SJSA1 (cell line): Measurements from ENCODE around the gene TP53I11. TPM values are rescaled to one million over a fixed set of nuclear protein-coding genes. Genes with fewer than 3 reads are reported as not detected.

Source experiments
- DNase-seq, 2 experiments: peaks; one replicate each; pipeline ENCODE4 v3.0.0-alpha.2; 2015 to 2020; ENCODE audit warnings: low spot score in 2 of 2, low read depth in 1 of 2
- H3K27ac ChIP-seq: fragments of 250-450 bp; sonication (Bioruptor Pico); 2 replicates; pipeline ENCODE4 v1.5.1; 2020; ENCODE audit warnings: mild to moderate bottlenecking, moderate library complexity
- H3K27me3 ChIP-seq: fragments of 250-450 bp; sonication (Bioruptor Pico); replicated peaks from 2 replicates; pipeline ENCODE4 v1.5.1; 2020; ENCODE audit warnings: mild to moderate bottlenecking, moderate library complexity
- H3K36me3 ChIP-seq: fragments of 250-450 bp; sonication (Bioruptor Pico); 2 replicates; pipeline ENCODE4 v1.5.1; 2020; ENCODE audit warnings: mild to moderate bottlenecking
- H3K4me1 ChIP-seq: fragments of 250-450 bp; sonication (Bioruptor Pico); replicated peaks from 2 replicates; pipeline ENCODE4 v1.6.1; 2021; ENCODE audit warnings: mild to moderate bottlenecking
- H3K4me3 ChIP-seq: fragments of 250-450 bp; sonication (Bioruptor Pico); 2 replicates; pipeline ENCODE4 v1.5.1; 2020; ENCODE audit warnings: mild to moderate bottlenecking
- H3K9me3 ChIP-seq: fragments of 250-450 bp; sonication (Bioruptor Pico); replicated peaks from 2 replicates; pipeline ENCODE4 v1.5.1; 2020; ENCODE audit warnings: mild to moderate bottlenecking
- total RNA-seq: library from RNA; depleted of rRNA; stranded (reverse); fragments of >200 nt; shearing (Covaris generic); gene quantifications from 2 replicates; pipeline ENCODE4 v1.2.3, GENCODE V29; 2014

The TP53I11 gene
- total RNA-seq, 1 experiment from 2014 or later = 65.0 TPM

DNA sequence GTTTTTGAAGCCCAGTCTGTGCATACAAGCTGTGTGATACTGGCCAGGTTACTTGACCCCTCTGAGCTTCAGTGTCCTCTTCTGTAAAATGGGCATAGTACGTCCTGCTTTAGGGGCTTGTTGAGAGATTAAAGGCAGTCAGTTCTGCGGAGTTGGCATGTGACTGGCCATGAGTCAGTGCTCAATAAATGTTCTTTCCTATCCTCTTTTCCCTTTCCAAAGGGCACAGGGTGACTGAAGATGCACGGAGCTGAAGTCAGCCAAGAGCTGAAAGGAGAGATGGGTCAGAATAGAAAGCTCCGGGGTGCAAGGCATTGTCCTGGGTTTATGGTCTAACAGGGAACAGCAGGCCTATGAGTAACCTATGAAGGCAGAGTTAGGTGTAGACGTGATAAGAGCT, 48.9 kb downstream of the TP53I11 start:
- H3K9me3 ChIP-seq = no peaks in the 10 kb centered on the region
- no peak for DNase-seq

DNA sequence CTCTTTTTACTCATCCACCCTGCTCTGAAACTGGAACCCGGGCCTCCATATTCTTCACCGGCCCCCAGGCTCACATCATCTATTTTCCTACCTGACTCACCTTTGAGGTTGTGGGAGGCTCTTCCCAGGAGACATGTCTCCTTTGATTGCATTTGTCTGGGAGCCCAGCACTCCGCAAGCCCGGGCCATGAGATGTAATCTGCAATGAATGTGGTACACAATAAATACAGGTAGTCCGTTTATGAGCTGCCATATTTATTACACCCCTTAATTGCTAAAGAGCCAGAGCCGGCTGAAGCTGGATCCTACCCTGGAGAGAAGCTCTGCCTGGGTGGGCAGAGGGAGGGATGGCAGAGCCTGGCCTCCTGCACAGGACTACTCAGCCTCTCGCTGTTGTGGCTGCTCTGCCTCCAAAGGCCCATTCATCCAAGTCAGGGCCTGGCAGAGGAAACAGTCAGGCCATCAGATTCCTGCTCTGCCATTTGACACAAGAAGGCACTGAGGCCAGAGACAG, 49.5 kb downstream of the TP53I11 start:
- H3K27ac ChIP-seq = no peak overlapping the region
- no peak for DNase-seq
- no peaks in the 10 kb centered on the region for H3K36me3 ChIP-seq
- no peaks in the 10 kb centered on the region for H3K4me1 ChIP-seq
- no peaks in the 10 kb centered on the region for H3K9me3 ChIP-seq
- peaks cover 5% of the 10 kb centered on the region for H3K27me3 ChIP-seq
- no peak overlapping the region for H3K4me3 ChIP-seq

More for the DNA sequence above, 48.9 kb downstream of the TP53I11 start:
- H3K36me3 ChIP-seq = no peaks in the 10 kb centered on the region
- H3K27ac ChIP-seq = no peak overlapping the region
- no peak overlapping the region for H3K4me3 ChIP-seq
- H3K27me3 ChIP-seq = peaks cover 5% of the 10 kb centered on the region
- H3K4me1 ChIP-seq = no peaks in the 10 kb centered on the region

DNA sequence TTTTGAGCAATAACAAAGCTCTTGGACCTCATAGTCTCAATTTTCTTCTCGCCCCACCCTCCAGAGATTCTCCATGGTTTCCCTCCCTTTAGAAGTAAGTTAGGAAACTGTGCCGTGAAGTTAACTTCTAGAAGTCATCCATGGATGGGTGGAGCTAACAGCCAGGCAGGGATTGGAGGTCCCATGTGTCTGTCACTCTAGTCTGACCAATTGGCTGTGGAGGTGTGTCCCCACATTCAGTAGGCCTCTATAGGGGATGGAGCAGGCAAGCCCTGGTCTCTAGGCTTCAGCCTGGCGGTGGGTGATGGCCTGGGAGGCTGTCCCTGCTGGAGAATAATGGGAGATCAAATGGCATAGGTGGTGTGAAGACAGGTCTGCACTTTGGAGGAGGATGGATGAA, 50.7 kb downstream of the TP53I11 start:
- peak; percentile 35 to 66 for DNase-seq
- H3K27ac ChIP-seq = no peak overlapping the region
- no peak overlapping the region for H3K4me3 ChIP-seq
- H3K9me3 ChIP-seq = no peaks in the 10 kb centered on the region
- no peaks in the 10 kb centered on the region for H3K36me3 ChIP-seq
- no peaks in the 10 kb centered on the region for H3K4me1 ChIP-seq
- H3K27me3 ChIP-seq = peaks cover 6% of the 10 kb centered on the region

DNA sequence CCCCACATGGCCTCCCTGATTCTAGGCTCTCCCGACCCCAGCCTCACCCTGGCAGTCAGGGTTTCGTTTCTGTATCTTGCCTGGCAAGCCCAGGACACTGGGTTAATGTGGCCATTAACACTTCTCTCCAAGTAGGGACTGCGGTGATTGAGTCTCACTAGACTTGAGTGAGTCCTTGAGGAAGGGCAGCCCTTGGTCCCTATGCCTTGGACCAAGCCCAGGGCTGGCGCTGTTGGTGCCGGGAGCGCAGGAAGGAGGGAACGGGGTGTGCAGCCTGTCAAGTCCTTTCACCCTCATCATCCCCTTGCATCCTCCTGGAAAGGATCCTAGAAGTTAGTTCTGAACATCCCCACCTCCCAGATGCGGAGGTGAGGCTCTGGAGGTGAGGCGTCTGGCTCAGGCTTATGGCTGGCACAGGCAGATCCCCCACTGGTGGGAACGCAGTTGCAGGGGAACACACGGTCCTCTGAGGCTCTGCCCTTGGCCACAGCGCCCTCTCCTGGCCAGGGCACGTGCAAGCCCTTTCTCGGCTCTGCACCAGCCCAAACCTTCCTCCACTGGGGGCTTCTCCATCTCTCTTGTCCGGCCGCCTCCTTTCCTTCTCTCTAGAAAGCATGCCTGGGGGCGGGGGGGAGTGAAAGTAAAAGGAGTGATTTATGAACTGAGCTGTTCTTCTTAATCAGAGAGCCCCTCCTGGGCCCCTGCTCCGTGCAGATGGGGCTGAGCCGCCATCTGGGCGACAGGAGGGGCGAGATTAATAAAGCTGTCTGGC, 56.7 kb downstream of the TP53I11 start:
- Histone ChIP-seq H3K36me3 (no peaks in the 10 kb centered on the region), H3K9me3 (no peaks in the 10 kb centered on the region), H3K4me3 (no peak overlapping the region), H3K27ac (no peak overlapping the region), H3K4me1 (peaks cover 6% of the 10 kb centered on the region), H3K27me3 (peaks cover 8% of the 10 kb centered on the region)
- DNase-seq = peak; percentile 59 to 75

DNA sequence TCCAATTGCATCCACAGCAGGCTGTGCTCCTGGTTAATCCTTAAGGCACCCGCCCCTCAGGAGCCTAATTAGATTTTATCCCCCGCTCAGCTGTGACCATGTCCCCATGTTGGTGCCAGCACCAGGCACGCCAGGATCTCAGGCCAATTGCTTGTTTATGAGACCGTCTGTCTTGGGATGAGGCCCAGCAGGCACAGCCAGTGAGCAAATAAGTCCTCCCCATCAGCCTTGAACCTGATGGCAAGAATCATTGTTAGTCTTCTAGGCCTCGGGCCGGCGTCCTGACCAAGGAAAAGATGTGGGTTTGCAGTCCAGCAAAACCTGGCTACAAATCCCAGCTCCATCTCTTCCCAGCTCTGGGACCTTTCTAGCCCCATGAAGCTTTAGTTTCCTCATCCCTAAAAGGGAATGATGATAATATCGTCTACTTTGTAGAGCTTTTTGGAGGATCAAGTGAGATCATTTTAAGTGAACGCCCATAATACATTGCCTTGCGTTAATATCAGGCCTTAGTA, 57.3 kb downstream of the TP53I11 start:
- Histone ChIP-seq H3K27ac (no peak overlapping the region), H3K4me1 (peaks cover 6% of the 10 kb centered on the region), H3K36me3 (no peaks in the 10 kb centered on the region), H3K9me3 (no peaks in the 10 kb centered on the region), H3K27me3 (peaks cover 8% of the 10 kb centered on the region), H3K4me3 (no peak overlapping the region)
- DNase-seq = no peak

DNA sequence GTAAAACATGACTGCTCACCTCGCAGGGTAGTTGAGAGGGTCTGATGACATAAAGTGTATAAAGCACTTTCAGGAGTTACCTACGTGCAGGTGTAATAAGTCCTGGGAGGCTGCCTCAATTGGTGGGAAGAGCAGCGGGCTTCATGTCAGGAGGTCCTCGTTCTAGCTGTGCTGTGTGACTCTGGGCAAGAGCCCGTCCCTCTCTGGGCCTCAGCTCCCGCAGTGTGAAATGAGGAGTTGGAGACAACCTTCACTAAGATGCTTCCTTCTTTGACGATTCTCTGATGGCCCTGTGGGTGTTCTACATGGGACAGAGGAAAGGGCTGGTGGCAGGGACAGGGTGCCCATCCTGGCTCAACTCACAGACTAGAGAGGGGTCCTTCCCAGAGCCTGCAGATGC, 57.8 kb downstream of the TP53I11 start:
- H3K4me1 ChIP-seq = peaks cover 6% of the 10 kb centered on the region
- H3K4me3 ChIP-seq = no peak overlapping the region
- no peak for DNase-seq
- no peaks in the 10 kb centered on the region for H3K36me3 ChIP-seq
- no peaks in the 10 kb centered on the region for H3K9me3 ChIP-seq
- H3K27me3 ChIP-seq = peaks cover 4% of the 10 kb centered on the region
- no peak overlapping the region for H3K27ac ChIP-seq

DNA sequence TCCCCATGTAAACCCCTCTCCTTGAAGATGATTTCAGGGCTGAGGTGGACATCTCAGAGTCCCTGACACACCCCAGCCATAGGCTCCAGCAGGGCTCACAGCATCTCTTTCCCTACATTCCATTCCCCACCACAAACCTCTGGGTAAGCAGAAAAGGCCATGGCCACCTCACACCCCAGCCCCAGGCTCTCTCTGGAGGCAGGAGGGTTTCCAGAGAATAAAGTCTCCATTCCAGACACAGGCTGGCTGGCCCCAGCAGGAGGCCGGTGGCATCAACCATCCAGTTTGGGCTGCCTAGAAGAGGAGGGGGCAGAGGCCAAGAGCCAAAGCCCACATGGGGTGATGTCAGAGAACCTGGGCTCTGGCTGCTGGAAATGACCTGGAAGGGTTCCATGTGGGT, 61.4 kb downstream of the TP53I11 start:
- Histone ChIP-seq H3K27me3 (no peaks in the 10 kb centered on the region), H3K9me3 (no peaks in the 10 kb centered on the region), H3K4me3 (no peak overlapping the region), H3K36me3 (no peaks in the 10 kb centered on the region), H3K27ac (no peak overlapping the region), H3K4me1 (peaks cover 19% of the 10 kb centered on the region)
- DNase-seq = peak in 1 of 2 experiments; percentile 48

DNA sequence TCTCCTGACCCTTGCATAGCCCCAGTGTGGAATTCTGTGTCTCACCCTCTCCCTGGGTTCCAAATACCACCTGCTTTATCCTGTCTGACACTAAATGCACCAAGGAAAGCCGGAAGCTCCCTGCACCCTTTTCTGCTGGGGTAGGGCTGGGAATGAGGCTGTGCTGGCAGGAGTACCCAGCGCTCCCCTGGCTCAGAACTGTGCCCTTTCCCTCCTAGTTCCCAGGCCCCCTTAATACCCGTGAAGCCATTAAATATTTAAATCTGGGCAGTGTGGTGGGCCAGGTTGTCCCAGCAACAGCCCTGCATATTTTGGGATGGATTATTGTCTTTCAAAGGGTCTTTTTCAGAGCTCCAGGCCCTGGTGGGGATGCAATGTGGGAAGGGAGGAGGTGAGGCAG, 63.0 kb downstream of the TP53I11 start:
- DNase-seq = no peak
- peaks cover 35% of the 10 kb centered on the region for H3K4me1 ChIP-seq
- no peaks in the 10 kb centered on the region for H3K27me3 ChIP-seq
- no peak overlapping the region for H3K4me3 ChIP-seq
- H3K27ac ChIP-seq = no peak overlapping the region
- H3K9me3 ChIP-seq = no peaks in the 10 kb centered on the region
- H3K36me3 ChIP-seq = no peaks in the 10 kb centered on the region

DNA sequence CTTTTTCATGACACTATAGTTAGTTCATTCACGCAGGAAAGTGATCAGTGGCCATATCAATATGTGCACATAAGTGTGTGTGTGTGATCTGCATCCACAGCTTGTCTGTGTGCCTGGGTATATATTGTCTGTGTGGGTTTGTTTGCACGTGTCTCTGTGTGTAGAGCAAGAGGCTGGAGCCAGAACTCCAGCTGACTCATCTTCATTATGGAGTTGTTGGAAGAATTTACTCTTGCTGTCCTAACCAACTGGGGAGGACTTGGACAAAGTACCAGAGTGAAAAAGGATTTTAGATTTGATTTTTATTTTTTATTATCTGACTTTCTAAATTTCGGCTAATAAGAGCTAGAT, 63.9 kb downstream of the TP53I11 start:
- Histone ChIP-seq H3K27ac (no peak overlapping the region), H3K9me3 (no peaks in the 10 kb centered on the region), H3K36me3 (no peaks in the 10 kb centered on the region), H3K4me1 (peaks cover 35% of the 10 kb centered on the region), H3K4me3 (no peak overlapping the region), H3K27me3 (no peaks in the 10 kb centered on the region)
- DNase-seq = peak in 1 of 2 experiments; percentile 54

DNA sequence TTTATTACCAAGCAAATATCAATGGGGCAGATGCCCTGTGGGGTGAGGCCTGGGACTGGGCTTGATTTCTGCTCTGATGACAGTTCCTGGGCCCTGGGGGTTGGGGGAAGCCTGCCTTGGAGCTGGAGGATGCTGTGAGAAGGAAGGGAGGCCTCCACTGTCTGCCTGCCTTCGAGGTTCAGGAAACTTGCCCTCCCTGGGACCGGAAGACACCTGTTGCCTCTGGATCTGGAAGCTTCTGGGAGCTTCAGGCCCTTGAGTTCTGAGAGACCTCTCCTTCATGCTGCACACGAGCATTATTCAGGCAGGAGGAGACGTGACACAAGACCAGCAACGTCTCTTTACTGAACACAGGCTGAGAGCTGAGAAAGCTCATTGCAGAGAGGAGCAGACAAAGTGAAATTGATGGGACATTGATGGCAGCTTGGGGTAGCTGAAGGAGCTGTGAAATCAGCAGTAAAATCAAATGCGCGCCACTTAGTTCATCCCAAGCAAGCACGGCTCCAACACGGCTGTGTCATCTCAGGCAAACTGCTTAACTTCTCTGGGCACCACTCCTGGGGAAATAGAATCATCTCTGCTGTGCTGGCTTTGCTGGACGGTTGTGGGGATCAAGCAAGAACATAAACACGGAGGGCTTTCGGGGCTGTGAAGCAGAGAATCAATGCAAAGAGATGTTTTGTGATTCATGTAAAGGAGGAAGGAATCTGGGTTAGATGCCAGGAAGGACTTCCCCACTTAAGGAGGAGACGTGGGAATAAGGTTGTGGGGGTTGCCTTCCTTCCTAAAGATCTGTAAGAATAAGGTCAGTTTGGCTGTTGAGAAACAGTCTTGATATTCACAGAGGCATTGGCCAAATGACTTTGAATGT, 64.5 kb downstream of the TP53I11 start:
- H3K27ac ChIP-seq = no peak overlapping the region
- H3K4me3 ChIP-seq = no peak overlapping the region
- DNase-seq = no peak

DNA sequence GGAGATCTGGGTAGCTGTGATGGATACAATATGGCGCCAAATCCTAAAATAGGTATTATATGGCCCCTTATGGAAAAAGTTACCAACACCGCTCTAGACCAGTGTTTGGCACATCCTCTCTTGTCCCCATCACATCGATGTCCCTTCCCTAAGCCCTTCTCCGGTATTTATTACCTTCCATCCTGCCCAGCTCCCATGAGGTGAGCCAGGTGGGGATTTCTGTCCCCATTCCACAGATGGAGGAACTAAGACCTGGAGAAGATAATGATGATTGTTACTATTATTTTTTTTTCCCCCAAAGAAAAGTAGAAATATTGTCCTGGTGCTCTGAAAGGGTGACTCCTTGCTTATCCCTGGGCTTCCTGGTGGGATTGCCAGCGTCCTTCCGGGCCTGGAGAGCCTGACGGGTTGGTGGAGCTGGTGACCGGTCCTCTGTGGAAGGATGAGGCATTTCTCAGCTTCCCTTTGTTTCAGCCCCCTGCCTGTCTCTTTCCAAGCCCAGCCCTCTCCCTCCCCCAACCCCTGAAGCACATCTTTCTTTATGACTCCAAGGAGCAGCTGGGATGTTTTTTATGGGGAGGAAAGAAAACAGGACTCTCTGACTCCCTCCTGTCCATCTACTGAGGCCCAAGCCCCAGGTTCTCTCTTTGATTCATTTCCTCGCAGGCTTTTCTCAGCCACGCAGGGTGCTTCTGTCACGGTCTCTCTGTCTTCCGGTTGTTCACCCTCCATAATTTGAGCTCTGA, 65.4 kb downstream of the TP53I11 start:
- Histone ChIP-seq H3K4me1 (peaks cover 35% of the 10 kb centered on the region), H3K4me3 (no peak overlapping the region), H3K36me3 (no peaks in the 10 kb centered on the region), H3K27me3 (no peaks in the 10 kb centered on the region), H3K9me3 (no peaks in the 10 kb centered on the region), H3K27ac (no peak overlapping the region)
- DNase-seq = no peak

More for the DNA sequence above, 64.5 kb downstream of the TP53I11 start:
- Histone ChIP-seq H3K9me3 (no peaks in the 10 kb centered on the region), H3K27me3 (no peaks in the 10 kb centered on the region), H3K4me1 (peaks cover 35% of the 10 kb centered on the region), H3K36me3 (no peaks in the 10 kb centered on the region)

DNA sequence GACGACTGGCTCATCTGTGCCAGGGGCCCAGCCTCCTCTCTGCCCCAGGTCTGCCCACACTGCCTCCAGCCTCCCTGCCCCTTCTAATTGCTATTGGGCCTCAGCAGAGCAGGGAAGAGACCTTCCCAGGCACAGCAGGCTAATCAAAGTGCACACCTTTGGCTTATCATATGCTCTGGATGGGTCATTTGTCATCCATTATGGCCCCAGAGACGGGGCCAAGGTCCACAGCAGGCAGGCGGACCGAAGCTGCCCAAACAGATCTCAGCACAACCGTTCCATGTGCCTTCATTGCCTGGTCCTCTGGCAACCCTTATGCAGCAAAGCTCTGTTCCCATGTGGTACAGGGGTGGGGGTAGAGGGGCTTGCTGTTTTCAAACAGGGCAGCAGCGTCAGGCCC, 66.6 kb downstream of the TP53I11 start:
- no peaks in the 10 kb centered on the region for H3K27me3 ChIP-seq
- H3K4me1 ChIP-seq = peaks cover 30% of the 10 kb centered on the region
- DNase-seq = no peak
- H3K27ac ChIP-seq = no peak overlapping the region
- no peaks in the 10 kb centered on the region for H3K36me3 ChIP-seq
- H3K9me3 ChIP-seq = no peaks in the 10 kb centered on the region
- H3K4me3 ChIP-seq = no peak overlapping the region

DNA sequence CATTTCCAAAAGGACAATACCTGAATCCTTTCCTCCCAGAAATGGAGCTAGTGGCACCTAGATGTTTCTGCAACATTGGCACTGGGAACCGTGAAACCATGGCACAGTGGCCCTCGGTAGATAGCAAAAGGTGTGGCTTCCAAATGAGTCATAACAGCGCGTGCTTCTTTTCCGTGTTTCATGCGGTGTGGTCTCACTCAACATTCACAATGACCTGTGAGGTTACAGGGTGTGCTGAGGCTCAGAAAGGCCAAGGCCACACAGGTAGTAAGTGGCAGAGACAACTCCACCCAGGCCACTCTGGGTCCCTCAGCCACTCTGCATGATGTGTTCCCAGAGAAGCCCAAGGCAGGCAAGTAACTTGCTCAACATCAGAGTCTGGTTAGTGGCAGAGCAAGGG, 67.4 kb downstream of the TP53I11 start:
- no peaks in the 10 kb centered on the region for H3K27me3 ChIP-seq
- peak; percentile 61 to 62 for DNase-seq
- no peak overlapping the region for H3K27ac ChIP-seq
- H3K9me3 ChIP-seq = no peaks in the 10 kb centered on the region
- H3K4me3 ChIP-seq = no peak overlapping the region
- peaks cover 31% of the 10 kb centered on the region for H3K4me1 ChIP-seq
- no peaks in the 10 kb centered on the region for H3K36me3 ChIP-seq
